ENCODE results near the gene XPO4. TPM values are rescaled to one million over a fixed set of nuclear protein-coding genes. Genes with fewer than 3 reads are reported as not detected.
"Not testable (repeated sequence)": the region's sequence is repeated elsewhere in the genome, so short reads cannot be mapped to it uniquely, and the experiment has no call there.

The XPO4 gene
- total RNA-seq, 1 donor: 35.1 TPM

- not testable (repeated sequence) for H3K27me3 ChIP-seq (ENCODE audit: insufficient read depth, low read length); H3K4me3 ChIP-seq (ENCODE audit: low read length); H3K9me3 ChIP-seq (ENCODE audit: low read depth, low read length); H3K4me1 ChIP-seq (ENCODE audit: insufficient read depth, low read length)
Measured at GRCh38 chr13:20861666-20862065, 40.9 kb downstream of the XPO4 start.

DNA sequence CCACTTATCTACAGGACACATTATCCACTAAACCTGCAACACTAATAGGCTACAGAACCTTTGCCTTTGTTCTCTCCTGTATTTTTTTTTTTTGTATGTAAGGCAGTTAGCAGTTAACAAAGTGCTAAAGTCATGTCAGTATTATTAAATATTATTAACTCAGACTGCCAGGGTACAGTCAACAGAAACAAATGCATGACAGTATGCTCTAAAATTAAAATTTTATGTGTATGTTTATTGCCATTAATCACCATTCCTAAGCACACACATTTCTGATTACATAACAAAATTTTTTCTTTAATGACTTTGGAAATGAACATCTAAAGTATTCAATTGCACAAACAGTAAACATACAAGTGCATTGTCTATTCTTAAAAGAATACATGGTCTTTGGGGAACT, 41.7 kb downstream of the XPO4 start:
- H3K4me3 ChIP-seq (ENCODE audit: low read length): no peak overlapping the region
- H3K27me3 ChIP-seq (ENCODE audit: insufficient read depth, low read length): no peaks in the 10 kb centered on the region
- no peaks in the 10 kb centered on the region for H3K4me1 ChIP-seq (ENCODE audit: insufficient read depth, low read length)
- H3K9me3 ChIP-seq (ENCODE audit: low read depth, low read length): no peaks in the 10 kb centered on the region

DNA sequence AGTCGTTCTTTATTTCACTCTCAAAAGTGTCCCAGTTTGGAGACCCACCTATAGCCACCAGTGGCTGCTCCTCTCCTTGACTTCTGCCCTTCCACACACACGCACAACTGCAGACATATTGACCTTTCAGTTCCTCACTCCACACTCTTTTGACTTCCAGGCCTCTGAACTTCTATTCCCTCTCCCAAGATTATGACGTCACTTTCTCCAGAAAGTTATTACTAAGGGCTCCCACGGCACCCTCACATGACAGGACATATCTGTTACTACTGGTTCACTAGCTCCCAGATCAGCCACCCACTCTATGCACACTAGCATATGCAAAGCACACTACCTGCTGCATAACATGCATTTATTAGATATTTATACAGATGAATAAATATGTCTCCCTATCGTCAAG, 45.9 kb downstream of the XPO4 start:
- H3K4me1 ChIP-seq (ENCODE audit: insufficient read depth, low read length): no peaks in the 10 kb centered on the region
- H3K4me3 ChIP-seq (ENCODE audit: low read length): no peak overlapping the region
- no peaks in the 10 kb centered on the region for H3K27me3 ChIP-seq (ENCODE audit: insufficient read depth, low read length)
- no peaks in the 10 kb centered on the region for H3K9me3 ChIP-seq (ENCODE audit: low read depth, low read length)

DNA sequence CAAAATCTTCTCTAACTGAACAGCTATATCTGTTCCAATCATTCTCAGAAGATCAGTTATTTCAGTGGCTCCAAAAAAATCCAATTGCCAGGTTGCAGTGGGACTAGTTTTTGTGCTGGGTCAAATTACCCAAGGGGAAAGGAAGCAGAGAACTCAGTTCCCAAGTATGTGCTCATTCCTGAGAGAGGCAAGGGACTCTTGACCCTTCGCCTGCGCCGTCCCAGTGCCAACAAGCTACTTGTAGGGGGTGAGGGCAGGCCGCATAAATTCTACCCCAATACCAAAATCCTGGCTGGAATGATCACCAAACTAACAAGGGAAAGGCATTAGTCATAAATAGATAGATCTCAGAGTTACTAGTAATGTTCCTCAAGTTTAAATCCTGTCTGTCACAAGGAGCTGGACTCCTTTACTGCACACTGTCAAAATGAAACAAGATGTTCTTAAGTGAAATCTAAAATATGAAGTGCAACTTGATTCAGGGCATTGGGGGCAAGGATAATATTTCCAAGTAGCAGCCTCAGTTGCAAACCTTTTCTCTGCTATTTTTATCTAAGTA, 50.6 kb downstream of the XPO4 start:
- no peaks in the 10 kb centered on the region for H3K9me3 ChIP-seq (ENCODE audit: low read depth, low read length)

DNA sequence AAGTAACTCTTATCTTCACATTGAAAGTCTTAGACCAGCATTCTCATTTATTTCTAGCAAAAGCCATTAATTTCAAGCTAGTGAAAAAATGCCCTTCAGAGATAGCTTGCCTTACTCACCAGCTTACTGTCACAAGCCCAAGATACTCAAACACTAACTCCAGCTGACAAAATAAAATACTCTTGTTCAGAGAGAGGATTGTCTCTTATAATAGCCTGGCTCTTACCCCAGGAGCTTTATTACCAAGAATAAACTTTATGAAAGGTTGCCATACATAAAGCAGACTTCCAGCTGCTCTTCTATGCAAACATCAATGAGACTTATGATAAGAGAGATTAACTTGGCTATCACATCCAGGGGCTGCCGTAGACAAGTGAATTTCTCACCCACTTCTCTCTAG, 53.6 kb downstream of the XPO4 start:
- no peaks in the 10 kb centered on the region for H3K4me1 ChIP-seq (ENCODE audit: insufficient read depth, low read length)
- H3K27me3 ChIP-seq (ENCODE audit: insufficient read depth, low read length): no peaks in the 10 kb centered on the region
- no peaks in the 10 kb centered on the region for H3K9me3 ChIP-seq (ENCODE audit: low read depth, low read length)
- no peak overlapping the region for H3K4me3 ChIP-seq (ENCODE audit: low read length)

More for the DNA sequence above, 50.6 kb downstream of the XPO4 start:
- Histone ChIP-seq H3K27me3 (ENCODE audit: insufficient read depth, low read length) (no peaks in the 10 kb centered on the region), H3K4me3 (ENCODE audit: low read length) (no peak overlapping the region), H3K4me1 (ENCODE audit: insufficient read depth, low read length) (no peaks in the 10 kb centered on the region)

DNA sequence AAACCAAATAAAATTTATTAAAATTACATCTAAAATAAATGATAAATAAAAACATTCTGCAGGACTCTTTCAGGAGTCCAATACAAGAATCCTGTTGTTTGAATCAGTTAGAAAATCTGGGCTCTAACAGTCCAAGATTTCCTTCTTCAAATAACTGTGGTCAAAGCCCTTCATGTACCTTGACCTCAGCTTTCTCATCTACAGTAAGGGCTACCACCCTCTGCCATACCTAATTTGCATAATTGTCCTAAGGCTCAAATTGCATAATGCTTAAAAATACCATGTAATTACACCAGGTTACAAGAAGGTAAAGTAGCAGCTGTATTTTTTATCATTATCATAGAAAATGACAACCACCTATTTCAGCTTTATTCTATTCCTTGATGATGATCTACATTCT, 54.3 kb downstream of the XPO4 start:
- Histone ChIP-seq H3K27me3 (ENCODE audit: insufficient read depth, low read length) (no peaks in the 10 kb centered on the region), H3K4me3 (ENCODE audit: low read length) (no peak overlapping the region), H3K9me3 (ENCODE audit: low read depth, low read length) (no peaks in the 10 kb centered on the region), H3K4me1 (ENCODE audit: insufficient read depth, low read length) (no peaks in the 10 kb centered on the region)

DNA sequence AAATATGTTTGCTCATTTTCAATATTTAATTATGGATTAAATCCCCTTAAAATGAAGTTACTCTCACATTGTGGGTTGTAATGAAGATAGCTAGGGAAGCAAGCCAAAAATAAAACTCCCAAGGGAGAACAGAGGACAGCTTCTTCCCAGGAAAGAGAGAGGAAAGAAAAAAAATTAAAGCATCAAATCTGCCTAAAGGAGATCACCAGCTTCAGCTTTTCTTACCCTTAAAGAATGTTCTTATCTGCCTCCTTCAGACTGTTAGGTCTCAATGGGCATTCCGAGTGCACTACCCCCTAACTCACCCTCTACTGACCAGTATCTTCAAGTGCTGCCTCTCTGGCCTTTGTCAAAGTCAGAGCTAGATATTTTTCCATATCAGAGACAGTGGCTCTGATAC, 55.2 kb downstream of the XPO4 start:
- H3K27me3 ChIP-seq (ENCODE audit: insufficient read depth, low read length): no peaks in the 10 kb centered on the region
- no peaks in the 10 kb centered on the region for H3K4me1 ChIP-seq (ENCODE audit: insufficient read depth, low read length)
- H3K9me3 ChIP-seq (ENCODE audit: low read depth, low read length): no peaks in the 10 kb centered on the region
- no peak overlapping the region for H3K4me3 ChIP-seq (ENCODE audit: low read length)

GRCh38 chr13:20843166-20843565, 59.4 kb downstream of the XPO4 start:
- Histone ChIP-seq H3K4me3 (ENCODE audit: low read length) (no peak overlapping the region), H3K9me3 (ENCODE audit: low read depth, low read length) (no peaks in the 10 kb centered on the region), H3K4me1 (ENCODE audit: insufficient read depth, low read length) (no peaks in the 10 kb centered on the region), H3K27me3 (ENCODE audit: insufficient read depth, low read length) (no peaks in the 10 kb centered on the region)

DNA sequence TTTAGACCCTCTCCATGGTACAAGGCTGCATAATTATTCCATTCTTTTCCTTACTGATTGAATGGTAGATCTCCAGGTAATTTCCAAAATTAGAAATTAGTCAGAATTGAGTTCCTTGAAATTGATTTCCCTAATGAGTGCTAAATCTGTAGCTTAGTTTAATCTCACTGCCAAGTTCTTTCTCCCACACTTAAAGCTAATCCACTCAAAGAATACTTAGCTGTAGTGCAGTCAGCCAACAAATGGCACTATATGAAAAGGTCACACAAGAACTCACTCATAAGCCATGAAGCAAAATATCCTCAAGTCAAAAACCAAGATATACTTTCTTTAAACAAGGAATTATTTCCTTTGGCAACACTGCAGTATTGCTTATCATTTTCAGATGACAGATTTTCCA, 62.0 kb downstream of the XPO4 start:
- Histone ChIP-seq H3K27me3 (ENCODE audit: insufficient read depth, low read length) (no peaks in the 10 kb centered on the region), H3K4me1 (ENCODE audit: insufficient read depth, low read length) (no peaks in the 10 kb centered on the region), H3K4me3 (ENCODE audit: low read length) (no peak overlapping the region), H3K9me3 (ENCODE audit: low read depth, low read length) (no peaks in the 10 kb centered on the region)

DNA sequence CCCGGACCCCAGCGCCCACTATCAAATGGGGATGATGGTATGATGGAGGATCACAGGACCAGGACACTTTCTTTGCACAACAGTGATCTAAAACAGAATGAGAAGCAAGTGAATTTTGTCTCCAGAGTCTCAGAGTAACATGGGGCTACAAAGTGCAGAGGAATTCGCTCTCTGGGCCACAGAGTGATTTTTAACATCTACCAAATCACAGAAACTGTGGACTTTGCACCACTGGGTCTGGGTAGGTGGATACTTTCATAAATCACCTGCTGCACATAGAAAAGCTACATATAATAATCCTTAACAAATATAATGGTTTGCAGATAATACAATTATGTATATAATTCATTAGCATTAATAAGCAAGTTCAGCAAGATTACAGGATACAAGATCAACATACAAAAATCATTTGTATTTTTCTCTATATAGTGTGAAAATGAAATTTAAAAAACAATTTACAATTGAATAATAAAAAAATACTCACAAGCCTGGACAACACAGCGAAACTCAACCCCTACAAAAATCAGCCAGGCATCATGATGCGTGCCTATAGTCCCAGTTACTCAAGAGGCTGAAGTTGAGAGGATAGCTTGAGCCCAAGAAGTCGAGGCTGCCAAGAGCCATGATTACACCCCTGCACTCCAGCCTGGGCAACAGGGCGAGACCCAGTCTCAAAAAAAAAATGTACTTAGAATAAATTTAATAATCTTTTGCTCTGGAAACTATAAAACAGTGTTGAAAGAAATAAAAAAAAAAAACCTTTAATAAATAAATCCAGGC, 68.5 kb downstream of the XPO4 start:
- no peak overlapping the region for H3K4me3 ChIP-seq (ENCODE audit: low read length)

DNA sequence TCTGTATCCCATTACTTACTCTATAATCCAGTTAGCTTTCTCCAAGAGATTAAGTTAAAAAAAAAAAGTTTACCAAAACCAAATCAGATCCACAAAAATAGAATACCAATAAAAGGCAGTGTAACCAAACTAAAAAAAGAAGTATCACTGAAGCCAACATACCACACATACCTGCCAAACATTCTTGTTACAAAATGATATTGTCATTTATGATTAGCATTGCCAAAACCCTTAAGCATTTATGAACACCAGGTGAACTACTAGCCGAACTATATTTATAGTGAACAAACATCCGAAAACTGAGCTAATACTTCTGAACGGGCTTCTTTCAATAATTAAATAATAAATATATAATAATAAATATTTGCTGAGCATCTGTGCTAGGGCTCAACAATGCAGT, 69.7 kb downstream of the XPO4 start:
- no peaks in the 10 kb centered on the region for H3K4me1 ChIP-seq (ENCODE audit: insufficient read depth, low read length)
- no peaks in the 10 kb centered on the region for H3K9me3 ChIP-seq (ENCODE audit: low read depth, low read length)
- H3K27me3 ChIP-seq (ENCODE audit: insufficient read depth, low read length): no peaks in the 10 kb centered on the region
- H3K4me3 ChIP-seq (ENCODE audit: low read length): no peak overlapping the region

More for the DNA sequence above, 68.5 kb downstream of the XPO4 start:
- no peaks in the 10 kb centered on the region for H3K9me3 ChIP-seq (ENCODE audit: low read depth, low read length)
- no peaks in the 10 kb centered on the region for H3K27me3 ChIP-seq (ENCODE audit: insufficient read depth, low read length)
- H3K4me1 ChIP-seq (ENCODE audit: insufficient read depth, low read length): no peaks in the 10 kb centered on the region

- Histone ChIP-seq H3K9me3 (ENCODE audit: low read depth, low read length) (no peaks in the 10 kb centered on the region), H3K27me3 (ENCODE audit: insufficient read depth, low read length) (no peaks in the 10 kb centered on the region), H3K4me3 (ENCODE audit: low read length) (no peak overlapping the region), H3K4me1 (ENCODE audit: insufficient read depth, low read length) (no peaks in the 10 kb centered on the region)
Measured at GRCh38 chr13:20831933-20832332, 70.6 kb downstream of the XPO4 start.

- H3K27me3 ChIP-seq (ENCODE audit: insufficient read depth, low read length): no peaks in the 10 kb centered on the region
- H3K4me1 ChIP-seq (ENCODE audit: insufficient read depth, low read length): no peaks in the 10 kb centered on the region
Measured at GRCh38 chr13:20831254-20831653, 71.3 kb downstream of the XPO4 start.

DNA sequence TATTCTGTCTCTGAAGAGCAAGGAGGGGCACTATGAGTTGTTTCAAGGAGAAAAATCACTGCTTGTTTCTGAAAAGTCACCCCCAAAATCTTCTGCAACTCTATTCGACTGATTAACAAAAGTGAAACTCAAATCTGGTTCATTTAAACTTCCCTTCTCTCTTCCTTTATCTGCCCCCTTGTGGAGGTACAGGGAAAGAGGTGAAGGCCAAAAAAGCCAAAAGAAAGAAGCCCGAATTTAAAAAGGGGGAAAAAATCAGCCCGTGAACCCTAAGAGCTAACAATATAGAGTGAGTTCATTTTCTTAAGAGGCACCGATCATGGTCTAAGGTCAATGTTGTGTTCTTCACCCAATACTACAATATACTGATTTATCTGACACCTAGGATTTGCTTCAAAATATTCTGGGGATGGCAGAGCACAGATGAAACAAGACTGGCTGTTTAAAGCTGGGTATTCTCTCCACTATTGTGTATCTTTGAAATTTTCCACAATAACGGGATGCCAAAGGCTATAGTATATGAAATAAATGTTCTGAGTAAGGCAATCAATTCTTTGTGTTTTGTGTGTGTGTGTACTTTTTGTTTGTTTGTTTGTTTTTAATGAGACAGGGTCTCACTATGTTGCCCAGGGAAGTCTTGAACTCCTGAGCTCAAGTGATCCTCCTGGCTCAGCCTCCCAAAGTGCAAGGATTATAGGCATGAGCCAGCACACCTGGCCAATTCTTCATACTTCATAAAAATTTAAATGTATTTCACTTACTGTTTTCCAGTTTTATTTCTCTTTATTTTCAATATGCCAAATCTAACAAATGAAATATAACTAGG, 73.8 kb downstream of the XPO4 start:
- H3K27me3 ChIP-seq (ENCODE audit: insufficient read depth, low read length): no peaks in the 10 kb centered on the region
- H3K4me1 ChIP-seq (ENCODE audit: insufficient read depth, low read length): no peaks in the 10 kb centered on the region
- no peaks in the 10 kb centered on the region for H3K9me3 ChIP-seq (ENCODE audit: low read depth, low read length)
- no peak overlapping the region for H3K4me3 ChIP-seq (ENCODE audit: low read length)

More at GRCh38 chr13:20831254-20831653, 71.3 kb downstream of the XPO4 start:
- H3K4me3 ChIP-seq (ENCODE audit: low read length): no peak overlapping the region
- H3K9me3 ChIP-seq (ENCODE audit: low read depth, low read length): no peaks in the 10 kb centered on the region

DNA sequence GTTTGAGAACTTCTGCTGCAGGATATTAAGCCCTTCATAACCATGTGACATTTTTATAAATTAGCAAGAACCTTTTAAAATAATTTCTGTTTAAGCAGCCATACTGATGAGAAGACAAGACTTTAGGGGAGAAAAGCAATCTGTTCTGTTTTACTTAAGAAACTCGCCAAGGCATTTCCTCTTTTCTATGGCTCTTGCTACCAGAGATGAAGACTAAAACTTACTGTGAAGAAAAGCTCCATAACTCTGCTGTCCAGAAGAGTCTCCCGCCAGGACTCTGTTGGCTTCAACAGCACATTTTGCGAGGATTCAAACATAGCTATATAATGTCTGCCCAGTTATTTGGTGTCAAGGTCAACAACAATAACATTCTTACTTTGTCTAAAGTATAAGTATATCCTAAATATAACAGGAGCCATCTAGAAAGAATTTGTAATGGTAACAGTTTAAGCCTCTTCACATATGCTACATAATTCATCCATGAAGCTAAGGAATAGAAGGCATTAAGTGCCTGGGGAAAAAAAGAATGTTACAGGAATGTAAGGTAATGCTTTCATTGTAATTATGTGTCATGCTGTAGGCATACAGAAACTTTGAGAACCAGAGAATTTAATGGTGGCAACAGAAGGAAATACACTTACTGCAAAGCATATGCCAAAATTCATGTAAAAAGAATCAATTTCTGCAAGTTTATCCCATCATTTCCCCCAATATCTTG, 75.5 kb downstream of the XPO4 start:
- Histone ChIP-seq H3K27me3 (ENCODE audit: insufficient read depth, low read length) (no peaks in the 10 kb centered on the region), H3K4me3 (ENCODE audit: low read length) (no peak overlapping the region), H3K9me3 (ENCODE audit: low read depth, low read length) (no peaks in the 10 kb centered on the region), H3K4me1 (ENCODE audit: insufficient read depth, low read length) (no peaks in the 10 kb centered on the region)

Measured in mononuclear cell (primary cell).